Mesenchymal stem cell (in vitro differentiated cells and primary cell): ENCODE measurements around the gene ALPG.

Source experiments
- DNase-seq: peaks from one replicate; pipeline ENCODE4 v3.0.0-alpha.2; 2013
- H2AFZ ChIP-seq: one replicate; pipeline ENCODE4 v1.6.1; 2013; ENCODE audit warnings: low read depth, mild to moderate bottlenecking, control low read depth, inconsistent platforms, low read length, moderate library complexity
- H2AK5ac ChIP-seq: 2 replicates; pipeline ENCODE4 v1.6.1; 2013; ENCODE audit warnings: low read length, moderate library complexity, mild to moderate bottlenecking, inconsistent platforms; ENCODE audit not compliant: severe bottlenecking
- H2BK120ac ChIP-seq: one replicate; pipeline ENCODE4 v1.6.1; 2013; ENCODE audit warnings: low read depth, mild to moderate bottlenecking, inconsistent platforms, low read length, moderate library complexity
- H2BK12ac ChIP-seq, 2 experiments: one replicate each; pipeline ENCODE4 v1.6.1; 2013; ENCODE audit warnings: inconsistent platforms in 2 of 2, low read length in 2 of 2, mild to moderate bottlenecking in 2 of 2, moderate library complexity in 2 of 2, control low read depth in 1 of 2
- H2BK15ac ChIP-seq: one replicate; pipeline ENCODE4 v1.6.1; 2013; ENCODE audit warnings: mild to moderate bottlenecking, low read depth, inconsistent platforms; ENCODE audit not compliant: poor library complexity, severe bottlenecking
- H2BK5ac ChIP-seq: 2 replicates; pipeline ENCODE4 v1.6.1; 2013; ENCODE audit warnings: low read depth, mild to moderate bottlenecking, low read length, control low read depth, inconsistent platforms; ENCODE audit not compliant: poor library complexity, severe bottlenecking
- H3K14ac ChIP-seq, 2 experiments: one replicate each; pipeline ENCODE4 v1.6.1; 2013; ENCODE audit warnings: inconsistent platforms in 2 of 2, low read length in 2 of 2, control low read depth in 1 of 2, mild to moderate bottlenecking in 1 of 2, moderate library complexity in 1 of 2
- H3K18ac ChIP-seq, 2 experiments: one replicate each; pipeline ENCODE4 v1.6.1; 2013; ENCODE audit warnings: inconsistent platforms in 2 of 2, low read length in 2 of 2, control low read depth in 1 of 2, low read depth in 1 of 2, mild to moderate bottlenecking in 1 of 2
- H3K23ac ChIP-seq, 2 experiments: one replicate each; pipeline ENCODE4 v1.6.1; 2013; ENCODE audit warnings: inconsistent platforms in 2 of 2, low read length in 2 of 2, mild to moderate bottlenecking in 2 of 2, moderate library complexity in 2 of 2, control low read depth in 1 of 2
- H3K27ac ChIP-seq: 2 replicates; pipeline ENCODE4 v1.5.1; 2013; ENCODE audit warnings: mild to moderate bottlenecking, moderate library complexity, low read length, control low read depth, inconsistent platforms; ENCODE audit not compliant: poor library complexity, severe bottlenecking
- H3K27me3 ChIP-seq, 2 experiments: 2 replicates each; pipeline versions ENCODE4 v1.6.1 to v1.7.0; 2013; ENCODE audit warnings: low read length in 2 of 2, mild to moderate bottlenecking in 2 of 2, moderate library complexity in 2 of 2, control low read depth in 1 of 2, inconsistent platforms in 1 of 2; ENCODE audit not compliant: control insufficient read depth in 1 of 2, insufficient read depth in 1 of 2
- H3K36me3 ChIP-seq, 2 experiments: 2 replicates each; pipeline versions ENCODE4 v1.6.1 to v1.7.0; 2013; ENCODE audit warnings: low read length in 2 of 2, control low read depth in 1 of 2, inconsistent platforms in 1 of 2, low read depth in 1 of 2, mild to moderate bottlenecking in 1 of 2; ENCODE audit not compliant: insufficient read depth in 2 of 2, control insufficient read depth in 1 of 2
- H3K4ac ChIP-seq, 2 experiments: one replicate each; pipeline ENCODE4 v1.6.1; 2013; ENCODE audit warnings: inconsistent platforms in 2 of 2, low read length in 2 of 2, mild to moderate bottlenecking in 2 of 2, moderate library complexity in 2 of 2, control low read depth in 1 of 2, low read depth in 1 of 2
- H3K4me1 ChIP-seq: 2 replicates; pipeline ENCODE4 v1.6.1; 2013; ENCODE audit warnings: low read depth, low read length, control low read depth; ENCODE audit not compliant: control insufficient read depth, insufficient read depth
- H3K4me2 ChIP-seq: 2 replicates; pipeline ENCODE4 v1.6.1; 2013; ENCODE audit warnings: low read length, mild to moderate bottlenecking, inconsistent platforms; ENCODE audit not compliant: poor library complexity, severe bottlenecking
- H3K4me3 ChIP-seq, 2 experiments: 2 replicates each; pipeline versions ENCODE4 v1.5.1 to v1.7.0; 2013; ENCODE audit warnings: low read length in 2 of 2, mild to moderate bottlenecking in 2 of 2, control low read depth in 1 of 2, low read depth in 1 of 2; ENCODE audit not compliant: insufficient read depth in 1 of 2
- H3K79me1 ChIP-seq: replicated peaks from 2 replicates; pipeline ENCODE4 v1.6.1; 2013; ENCODE audit warnings: mild to moderate bottlenecking, control low read depth, low read length, inconsistent platforms; ENCODE audit not compliant: poor library complexity, severe bottlenecking
- H3K9ac ChIP-seq: 2 replicates; pipeline ENCODE4 v1.7.0; 2013; ENCODE audit warnings: mild to moderate bottlenecking, low read length, moderate library complexity
- H3K9me3 ChIP-seq: 2 replicates; pipeline ENCODE4 v1.7.0; 2013; ENCODE audit warnings: mild to moderate bottlenecking, low read length; ENCODE audit not compliant: control insufficient read depth
- H4K8ac ChIP-seq: one replicate; pipeline ENCODE4 v1.6.1; 2013; ENCODE audit warnings: inconsistent platforms, mild to moderate bottlenecking, low read length, moderate library complexity
- H4K91ac ChIP-seq: one replicate; pipeline ENCODE4 v1.6.1; 2013; ENCODE audit warnings: mild to moderate bottlenecking, low read length, inconsistent platforms
- WGBS: methylation state at CpG from one replicate; pipeline ENCODE4 v1.1.7; 2013; ENCODE audit warnings: mixed read lengths; 5-methylcytosine and 5-hydroxymethylcytosine counted together

Gene ALPG

GRCh38 chr2:232435375-232435648, 28.7 kb downstream of the ALPG start:
- no peak overlapping the region for H3K4me2 ChIP-seq
- H3K36me3 ChIP-seq = no peaks in the 10 kb centered on the region
- H3K23ac ChIP-seq = no peak overlapping the region
- no peak overlapping the region for H2AK5ac ChIP-seq
- no peak overlapping the region for H2BK15ac ChIP-seq
- H2BK12ac ChIP-seq = no peak overlapping the region
- H4K91ac ChIP-seq = no peak overlapping the region
- no peak overlapping the region for H3K27ac ChIP-seq
- no peak overlapping the region for H4K8ac ChIP-seq
- DNase-seq = no peak
- H2AFZ ChIP-seq = no peak overlapping the region
- no peaks in the 10 kb centered on the region for H3K79me1 ChIP-seq
- H3K4me3 ChIP-seq = no peak overlapping the region
- H3K4ac ChIP-seq = no peak overlapping the region
- no peaks in the 10 kb centered on the region for H3K9me3 ChIP-seq
- peaks cover 4% of the 10 kb centered on the region for H3K4me1 ChIP-seq
- H3K9ac ChIP-seq = no peak overlapping the region
- H3K14ac ChIP-seq = no peak overlapping the region
- no peak overlapping the region for H3K18ac ChIP-seq
- H2BK5ac ChIP-seq = no peak overlapping the region
- H3K27me3 ChIP-seq = peaks cover 48 to 64% of the 10 kb centered on the region in 2 experiments
- WGBS = 76% methylated on average over 4 of the region's 4 CpGs
- no peak overlapping the region for H2BK120ac ChIP-seq

DNA sequence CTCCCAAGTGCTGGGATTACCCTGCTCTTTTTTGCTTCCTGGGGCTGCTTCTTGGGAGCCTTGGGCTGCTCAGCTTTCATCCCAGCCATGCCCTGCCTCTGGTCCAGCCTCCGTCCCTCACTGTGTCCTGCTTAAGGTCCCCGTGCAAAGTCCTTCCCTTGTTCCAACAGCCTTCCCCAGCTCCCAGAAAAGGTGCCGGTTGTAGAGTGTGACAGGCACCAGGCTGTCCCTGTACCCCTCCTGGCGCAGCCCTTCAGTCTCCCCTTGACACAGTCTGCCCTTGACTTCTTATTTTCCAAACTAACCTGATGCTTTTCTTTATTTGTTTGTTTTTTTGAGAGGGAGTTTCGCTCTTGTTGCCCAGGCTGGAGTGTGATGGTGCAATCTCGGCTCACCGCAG, 29.2 kb downstream of the ALPG start:
- H3K9ac ChIP-seq = no peak overlapping the region
- H2BK5ac ChIP-seq = no peak overlapping the region
- H3K23ac ChIP-seq = no peak overlapping the region
- no peak overlapping the region for H4K91ac ChIP-seq
- no peak overlapping the region for H2BK15ac ChIP-seq
- H2BK12ac ChIP-seq = no peak overlapping the region
- no peak overlapping the region for H3K4me2 ChIP-seq
- DNase-seq = no peak
- H2AFZ ChIP-seq = no peak overlapping the region
- peaks cover 4% of the 10 kb centered on the region for H3K4me1 ChIP-seq
- 91% methylated on average over 7 of the region's 7 CpGs for WGBS
- H3K36me3 ChIP-seq = no peaks in the 10 kb centered on the region
- H3K18ac ChIP-seq = no peak overlapping the region
- no peak overlapping the region for H2BK120ac ChIP-seq
- H3K9me3 ChIP-seq = no peaks in the 10 kb centered on the region
- no peak overlapping the region for H3K14ac ChIP-seq
- peaks cover 50 to 62% of the 10 kb centered on the region in 2 experiments for H3K27me3 ChIP-seq
- H3K79me1 ChIP-seq = no peaks in the 10 kb centered on the region
- H2AK5ac ChIP-seq = no peak overlapping the region
- no peak overlapping the region for H3K4ac ChIP-seq
- no peak overlapping the region for H3K27ac ChIP-seq
- H3K4me3 ChIP-seq = no peak overlapping the region
- no peak overlapping the region for H4K8ac ChIP-seq

GRCh38 chr2:232436381-232437194, 29.9 kb downstream of the ALPG start:
- no peaks in the 10 kb centered on the region for H3K36me3 ChIP-seq
- peaks cover 53 to 65% of the 10 kb centered on the region in 2 experiments for H3K27me3 ChIP-seq
- H3K4me3 ChIP-seq = no peak overlapping the region
- H3K9ac ChIP-seq = no peak overlapping the region
- H3K18ac ChIP-seq = no peak overlapping the region
- no peaks in the 10 kb centered on the region for H3K79me1 ChIP-seq
- no peak overlapping the region for H2BK5ac ChIP-seq
- no peak overlapping the region for H3K27ac ChIP-seq
- no peak overlapping the region for H4K91ac ChIP-seq
- no peak overlapping the region for H2BK15ac ChIP-seq
- H2BK12ac ChIP-seq = no peak overlapping the region
- H3K14ac ChIP-seq = no peak overlapping the region
- DNase-seq = no peak
- H2AK5ac ChIP-seq = no peak overlapping the region
- H2BK120ac ChIP-seq = no peak overlapping the region
- no peak overlapping the region for H3K4me2 ChIP-seq
- no peaks in the 10 kb centered on the region for H3K9me3 ChIP-seq
- no peak overlapping the region for H2AFZ ChIP-seq
- WGBS = 88% methylated on average over 12 of the region's 15 CpGs
- peaks cover 4% of the 10 kb centered on the region for H3K4me1 ChIP-seq
- H3K4ac ChIP-seq = no peak overlapping the region
- H4K8ac ChIP-seq = no peak overlapping the region
- no peak overlapping the region for H3K23ac ChIP-seq

GRCh38 chr2:232437195-232437571, 30.5 kb downstream of the ALPG start:
- peaks cover 51 to 60% of the 10 kb centered on the region in 2 experiments for H3K27me3 ChIP-seq
- H2AK5ac ChIP-seq = no peak overlapping the region
- no peaks in the 10 kb centered on the region for H3K79me1 ChIP-seq
- H3K4me2 ChIP-seq = no peak overlapping the region
- no peak overlapping the region for H3K23ac ChIP-seq
- H3K4ac ChIP-seq = no peak overlapping the region
- no peak overlapping the region for H2BK120ac ChIP-seq
- peaks cover 4% of the 10 kb centered on the region for H3K4me1 ChIP-seq
- no peak overlapping the region for H2BK12ac ChIP-seq
- H4K91ac ChIP-seq = no peak overlapping the region
- DNase-seq = no peak
- no peak overlapping the region for H3K18ac ChIP-seq
- no peak overlapping the region for H3K27ac ChIP-seq
- no peak overlapping the region for H4K8ac ChIP-seq
- H3K4me3 ChIP-seq = no peak overlapping the region
- no peak overlapping the region for H2AFZ ChIP-seq
- no peak overlapping the region for H3K9ac ChIP-seq
- H3K9me3 ChIP-seq = no peaks in the 10 kb centered on the region
- H3K14ac ChIP-seq = no peak overlapping the region
- H3K36me3 ChIP-seq = no peaks in the 10 kb centered on the region
- H2BK15ac ChIP-seq = no peak overlapping the region
- 87% methylated on average over 12 of the region's 12 CpGs for WGBS
- no peak overlapping the region for H2BK5ac ChIP-seq
